ENCODE results near the gene VTI1A. TPM values are rescaled to one million over a fixed set of nuclear protein-coding genes. Genes with fewer than 3 reads are reported as not detected.
A peak's percentile ranks its signal among the peaks of the same experiment; 100 is the strongest.
"Not testable (repeated sequence)": the region's sequence is repeated elsewhere in the genome, so short reads cannot be mapped to it uniquely, and the experiment has no call there.

Gene VTI1A
- total RNA-seq, 1 experiment from 2014 or later, result 32.4 TPM

GRCh38 chr10:112454910-112455779 lies 8.1 kb downstream of the VTI1A start:
- DNase-seq (ENCODE audit: low read depth), result no peak

GRCh38 chr10:112456533-112456932 lies 9.5 kb downstream of the VTI1A start:
- DNase-seq (ENCODE audit: low read depth), result no peak

DNA sequence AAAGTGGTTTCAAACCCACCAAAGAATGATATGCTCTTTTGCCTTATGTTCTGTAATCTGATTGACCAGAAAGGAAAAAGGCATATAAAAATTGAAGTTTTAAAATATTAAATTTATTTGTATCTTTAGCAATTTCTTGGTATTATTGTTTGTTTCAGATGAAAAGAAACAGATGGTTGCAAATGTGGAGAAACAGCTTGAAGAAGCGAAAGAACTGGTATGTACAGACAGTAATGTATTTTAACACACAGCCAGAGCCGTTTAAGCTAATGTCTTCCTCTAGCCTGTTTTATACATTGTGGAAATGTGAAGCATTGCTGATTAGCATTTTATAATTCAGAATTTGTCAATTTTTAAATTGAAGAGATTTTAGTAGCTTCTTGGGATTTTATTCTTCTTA lies 13.4 kb downstream of the VTI1A start:
- no peak for DNase-seq (ENCODE audit: low read depth)

DNA sequence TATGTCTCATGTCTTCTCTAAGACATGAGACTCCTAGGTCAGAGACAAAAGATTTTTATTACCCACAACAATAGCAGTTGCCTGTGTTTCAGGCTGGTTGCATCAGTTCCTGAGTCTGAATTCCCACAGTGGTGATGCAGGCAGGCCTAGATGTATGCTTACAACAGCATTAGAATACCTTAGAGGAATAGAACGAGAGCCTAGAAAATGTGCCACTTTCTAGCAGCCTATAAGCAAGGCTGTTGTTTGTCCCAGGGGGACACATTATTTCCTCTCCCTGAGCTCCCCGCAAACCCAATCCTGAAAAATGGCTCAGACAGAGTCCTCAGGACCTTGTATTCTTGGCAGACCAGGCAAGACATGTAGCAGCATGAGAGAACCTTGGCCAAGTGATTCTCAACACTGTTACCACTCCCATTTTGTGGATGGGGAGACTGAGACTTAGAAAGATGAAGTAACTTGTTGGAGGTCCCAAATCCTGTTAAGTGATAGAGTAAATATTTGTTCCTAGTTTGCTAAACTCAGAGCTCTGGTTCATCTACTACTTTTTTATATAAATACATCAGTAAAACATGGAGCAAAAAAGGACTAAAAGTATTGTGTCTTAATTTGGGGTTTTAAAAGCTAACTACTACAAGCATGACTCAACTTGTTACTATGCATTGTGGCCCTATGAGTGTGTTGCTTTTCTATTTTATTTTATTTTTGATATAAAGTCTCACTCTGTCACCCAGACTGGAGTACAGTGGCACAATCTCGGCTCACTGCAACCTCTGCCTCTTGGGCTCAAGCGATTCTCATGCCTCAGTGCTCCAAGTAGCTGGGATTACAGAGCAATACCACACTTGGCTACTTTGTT lies 14.2 kb downstream of the VTI1A start:
- DNase-seq (ENCODE audit: low read depth), result peak; percentile 60

- DNase-seq (ENCODE audit: low read depth), result not testable (repeated sequence)
Observed at GRCh38 chr10:112464074-112464473, 17.1 kb downstream of the VTI1A start.

DNA sequence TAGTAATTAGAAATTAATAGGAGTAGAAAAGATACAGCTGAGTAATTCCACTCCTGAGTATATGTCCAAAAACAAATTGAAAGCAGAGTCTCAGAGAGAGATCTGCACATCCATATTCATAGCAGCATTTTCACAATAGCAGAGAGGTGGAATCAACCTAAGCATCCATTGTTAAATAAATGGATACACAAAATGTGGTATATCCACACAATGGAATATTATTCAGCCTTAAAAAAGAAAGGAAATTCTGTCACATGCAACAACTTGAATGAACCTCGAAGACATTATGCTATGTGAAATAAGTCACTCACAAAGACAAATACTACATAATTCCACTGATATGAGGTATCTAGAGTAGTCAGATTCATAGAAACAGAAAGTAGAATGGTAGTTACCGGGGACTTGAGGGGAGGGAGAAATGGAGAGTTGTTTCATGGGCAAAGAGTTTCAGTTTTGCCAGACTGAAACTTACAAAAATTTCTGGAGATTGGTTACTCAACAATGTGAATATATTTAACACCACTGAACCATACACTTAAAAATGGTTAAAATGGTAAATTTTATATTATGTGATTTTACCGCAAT lies 18.4 kb downstream of the VTI1A start:
- DNase-seq (ENCODE audit: low read depth), result no peak

- DNase-seq (ENCODE audit: low read depth), result no peak
Observed at GRCh38 chr10:112466802-112467201, 19.8 kb downstream of the VTI1A start.

- DNase-seq (ENCODE audit: low read depth), result no peak
Observed at GRCh38 chr10:112467541-112468075, 20.6 kb downstream of the VTI1A start.

DNA sequence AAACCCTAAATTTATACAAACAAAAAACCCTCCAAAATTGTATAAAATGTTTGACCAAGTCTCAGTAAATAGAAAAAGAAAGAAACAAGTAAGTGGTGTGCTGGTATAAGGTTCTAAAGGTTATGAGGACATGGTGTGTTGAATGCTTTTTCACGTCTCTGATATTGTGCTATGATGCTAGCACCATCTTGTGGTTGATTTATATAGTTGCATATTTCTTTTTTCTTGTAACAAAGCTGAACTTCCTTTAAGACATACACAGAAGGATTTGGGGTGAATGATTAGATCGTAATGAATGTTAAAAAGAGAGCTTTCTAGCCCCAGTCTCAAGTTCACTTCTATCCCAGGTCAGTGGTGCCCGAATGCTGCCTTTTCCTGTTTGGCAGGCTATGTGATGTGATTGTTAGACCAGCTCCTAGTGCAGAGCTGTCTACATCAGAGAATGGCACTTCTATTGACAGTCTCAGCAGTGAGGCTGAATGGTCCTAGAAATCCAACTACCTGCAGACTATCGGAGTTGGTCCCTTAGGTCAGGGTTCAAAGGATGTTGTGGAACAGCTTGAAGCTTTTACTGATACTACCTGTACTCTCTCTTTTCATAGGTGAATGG lies 25.0 kb downstream of the VTI1A start:
- peak; percentile 58 for DNase-seq (ENCODE audit: low read depth)

DNA sequence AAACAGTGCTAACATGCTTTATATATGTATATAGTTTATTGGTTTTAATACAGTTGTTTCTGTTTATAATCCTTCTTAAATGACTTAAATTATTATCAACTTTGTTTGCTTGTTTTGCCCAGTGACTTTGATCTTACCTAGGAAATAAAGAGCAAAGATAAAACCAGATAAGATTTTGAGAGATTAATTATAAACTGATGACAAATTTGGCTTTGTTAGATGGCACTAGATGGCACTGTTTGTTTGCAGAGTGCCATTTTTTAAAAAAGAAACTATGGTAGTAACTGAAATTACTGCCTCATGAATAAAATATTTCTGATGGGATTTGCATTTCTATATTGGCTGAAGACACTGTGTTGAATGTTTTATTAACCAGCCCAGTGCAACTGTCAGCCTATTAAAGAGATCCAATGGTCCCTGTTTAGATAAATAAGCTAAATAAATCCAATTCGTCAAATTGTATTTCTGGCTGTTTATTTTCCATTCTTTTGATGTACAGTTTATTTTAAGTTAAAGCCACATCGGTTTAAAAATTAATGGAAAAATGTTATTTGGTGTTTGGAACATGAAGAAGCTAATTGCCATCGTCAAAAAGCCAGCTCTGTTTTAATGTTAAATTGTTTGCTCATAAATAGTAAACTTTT lies 28.7 kb downstream of the VTI1A start:
- DNase-seq (ENCODE audit: low read depth), result peak; percentile 22

DNA sequence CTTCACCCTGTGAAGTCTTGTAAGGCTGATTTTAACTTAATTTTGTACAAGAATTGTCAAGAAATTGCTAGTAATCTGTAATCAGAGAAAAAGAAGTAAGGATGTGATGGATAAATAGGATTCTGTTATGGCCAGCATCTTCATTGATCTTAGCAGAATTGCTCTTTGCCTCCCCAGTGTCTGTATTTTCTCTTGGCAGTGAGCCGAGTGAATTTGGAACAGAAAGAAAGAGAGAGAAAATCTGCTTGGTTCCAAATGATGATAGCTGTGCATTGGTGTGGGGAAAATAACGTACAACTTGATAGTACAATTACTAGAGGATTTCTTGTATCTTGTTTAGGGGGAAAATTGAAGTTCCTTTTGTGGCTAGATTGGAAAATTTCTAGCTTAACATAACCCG lies 34.6 kb downstream of the VTI1A start:
- DNase-seq (ENCODE audit: low read depth), result no peak

GRCh38 chr10:112484399-112484798 lies 37.4 kb downstream of the VTI1A start:
- no peak for DNase-seq (ENCODE audit: low read depth)

DNA sequence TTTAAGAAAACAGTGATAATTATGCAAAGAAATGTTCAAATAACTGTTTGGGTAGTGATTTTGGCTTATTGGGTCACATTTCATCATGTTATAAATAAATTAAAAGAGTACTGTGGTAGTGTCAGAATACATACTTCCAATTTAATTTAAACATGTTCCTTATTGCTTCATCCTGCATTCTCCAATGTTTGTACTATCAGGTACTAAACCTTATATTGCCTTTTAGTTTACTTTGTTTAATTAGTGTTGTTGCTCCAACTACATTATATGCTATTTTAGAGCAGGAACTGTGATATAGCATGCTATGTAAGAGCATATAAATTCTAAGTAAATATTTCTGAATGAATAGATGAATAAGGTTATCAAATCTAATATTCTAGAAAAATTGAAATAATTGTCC lies 40.9 kb downstream of the VTI1A start:
- no peak for DNase-seq (ENCODE audit: low read depth)

DNA sequence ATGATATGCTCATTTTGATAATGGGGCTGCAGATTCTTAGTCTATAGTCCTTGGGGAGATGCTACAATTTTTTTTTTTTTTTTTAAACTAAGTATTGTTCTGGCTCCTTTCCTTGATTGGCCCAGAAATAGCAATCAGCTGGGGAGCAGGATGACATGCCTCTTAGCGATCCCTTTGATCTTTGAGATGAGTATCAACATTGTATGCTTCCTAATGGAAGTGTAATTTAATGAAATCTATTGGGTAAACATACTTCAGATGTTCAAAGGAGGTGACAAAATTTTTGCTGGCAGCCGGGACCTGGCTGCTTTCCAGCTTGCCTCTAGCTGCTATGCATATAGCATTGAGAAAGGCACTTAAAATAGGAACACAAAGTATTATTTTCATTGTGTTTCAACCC lies 43.5 kb downstream of the VTI1A start:
- DNase-seq (ENCODE audit: low read depth), result peak; percentile 30

- DNase-seq (ENCODE audit: low read depth), result peak; percentile 6
Observed at GRCh38 chr10:112491144-112491543, 44.1 kb downstream of the VTI1A start.

DNA sequence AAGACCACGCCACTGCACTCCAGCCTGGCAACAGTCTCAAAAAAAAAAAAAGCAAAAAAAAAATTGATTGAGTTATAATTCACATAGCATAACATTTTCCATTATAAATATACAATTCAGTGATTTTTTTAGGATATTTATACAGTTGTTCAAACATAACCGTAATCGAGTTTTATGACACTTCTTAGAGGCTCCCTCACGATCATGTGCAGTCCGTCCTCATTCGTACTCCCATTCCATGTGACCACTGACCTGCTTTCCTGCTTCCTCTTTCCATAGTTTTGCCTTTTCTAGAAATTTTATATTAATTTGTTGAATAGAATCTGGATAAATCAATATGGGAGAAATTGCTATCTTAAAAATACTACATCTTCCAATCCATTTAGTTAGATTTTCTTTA lies 45.7 kb downstream of the VTI1A start:
- no peak for DNase-seq (ENCODE audit: low read depth)

- DNase-seq (ENCODE audit: low read depth), result no peak
Observed at GRCh38 chr10:112497347-112497950, 50.4 kb downstream of the VTI1A start.

DNA sequence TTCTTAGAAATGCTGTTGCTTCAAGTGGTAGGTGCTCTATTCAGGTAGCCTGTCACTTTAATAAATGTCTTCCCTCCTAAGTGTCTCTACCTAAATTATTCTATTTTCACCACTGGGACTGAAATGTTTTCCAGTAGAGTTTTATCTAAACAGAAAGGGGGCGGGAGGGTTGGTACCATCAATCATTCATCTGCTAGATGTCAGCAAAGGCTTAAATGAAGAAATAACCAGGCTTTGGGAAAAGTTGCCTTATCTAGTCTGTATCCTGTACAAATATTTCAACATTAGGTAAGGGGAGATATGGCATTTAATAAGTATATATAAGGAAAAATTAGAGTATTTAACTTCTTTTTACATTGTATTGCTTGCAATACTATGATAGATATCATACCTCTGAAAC lies 51.8 kb downstream of the VTI1A start:
- no peak for DNase-seq (ENCODE audit: low read depth)

- not testable (repeated sequence) for DNase-seq (ENCODE audit: low read depth)
Observed at GRCh38 chr10:112499985-112500384, 53.0 kb downstream of the VTI1A start.

DNA sequence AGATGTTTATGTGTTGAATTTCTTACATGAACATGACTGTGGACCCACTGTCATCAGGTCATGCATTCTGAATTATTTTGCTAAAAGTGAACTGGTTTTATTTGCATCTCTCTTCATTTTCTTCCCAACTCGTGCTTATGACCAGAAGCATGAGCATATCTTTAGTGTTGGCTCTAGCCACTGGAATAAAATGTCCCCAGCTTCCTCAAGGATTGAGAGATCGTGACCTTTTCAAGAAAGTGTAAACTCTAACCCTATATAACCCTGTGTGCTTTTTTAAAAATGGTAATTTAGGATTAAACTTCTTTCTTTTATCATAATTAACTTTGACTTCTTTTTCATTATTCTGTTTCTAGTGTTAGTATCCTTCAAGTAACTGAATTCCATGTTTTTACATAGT lies 55.5 kb downstream of the VTI1A start:
- no peak for DNase-seq (ENCODE audit: low read depth)

GRCh38 chr10:112503643-112504042 lies 56.6 kb downstream of the VTI1A start:
- DNase-seq (ENCODE audit: low read depth), result no peak

All from M059J (cell line).